H9 (cell line): ENCODE data around the gene KCTD7. TPM values are rescaled to one million over a fixed set of nuclear protein-coding genes. Genes with fewer than 3 reads are reported as not detected.

Source experiments
- DNase-seq: peaks from one replicate; pipeline ENCODE4 v3.0.0-alpha.2; 2017
- H2AFZ ChIP-seq: one replicate; pipeline ENCODE4 v1.6.1; 2013; ENCODE audit warnings: mild to moderate bottlenecking, low read length, control low read depth, moderate library complexity
- H2AK5ac ChIP-seq: 2 replicates; pipeline ENCODE4 v1.6.1; 2013; ENCODE audit warnings: low read length, control low read depth, mixed read lengths; ENCODE audit not compliant: insufficient read length
- H2BK120ac ChIP-seq: one replicate; pipeline ENCODE4 v1.6.1; 2013; ENCODE audit warnings: low read depth, mild to moderate bottlenecking, low read length, control low read depth, inconsistent platforms; ENCODE audit not compliant: poor library complexity, severe bottlenecking
- H2BK12ac ChIP-seq: 2 replicates; pipeline ENCODE4 v1.6.1; 2013; ENCODE audit warnings: low read length, control low read depth, mixed read lengths, low read depth; ENCODE audit not compliant: insufficient read length
- H2BK15ac ChIP-seq: 2 replicates; pipeline ENCODE4 v1.6.1; 2013; ENCODE audit warnings: low read depth, low read length, control low read depth
- H2BK20ac ChIP-seq: one replicate; pipeline ENCODE4 v1.6.1; 2013; ENCODE audit warnings: low read depth, mild to moderate bottlenecking, low read length, control low read depth, inconsistent platforms; ENCODE audit not compliant: poor library complexity, severe bottlenecking
- H2BK5ac ChIP-seq: 2 replicates; pipeline ENCODE4 v1.6.1; 2013; ENCODE audit warnings: low read length, control low read depth, mixed read lengths; ENCODE audit not compliant: insufficient read length
- H3K14ac ChIP-seq: 2 replicates; pipeline ENCODE4 v1.6.1; 2013; ENCODE audit warnings: low read length, control low read depth; ENCODE audit not compliant: insufficient read depth
- H3K18ac ChIP-seq: 2 replicates; pipeline ENCODE4 v1.6.1; 2013; ENCODE audit warnings: low read depth, mild to moderate bottlenecking, mixed read lengths, low read length, control low read depth; ENCODE audit not compliant: insufficient read length
- H3K23ac ChIP-seq: 2 replicates; pipeline ENCODE4 v1.6.1; 2013; ENCODE audit warnings: low read length, control low read depth, mixed read lengths, low read depth; ENCODE audit not compliant: insufficient read length
- H3K23me2 ChIP-seq: 2 replicates; pipeline ENCODE4 v1.6.1; 2013; ENCODE audit warnings: low read depth, mild to moderate bottlenecking, mixed read lengths, low read length, control low read depth; ENCODE audit not compliant: insufficient read length, poor library complexity, severe bottlenecking
- H3K27ac ChIP-seq: 2 replicates; pipeline ENCODE4 v1.5.1; 2013; ENCODE audit warnings: low read length, control low read depth, mixed read lengths, low read depth; ENCODE audit not compliant: insufficient read length
- H3K27me3 ChIP-seq: 2 replicates; pipeline ENCODE4 v1.6.1; 2013; ENCODE audit warnings: low read length, control low read depth, inconsistent platforms; ENCODE audit not compliant: insufficient read depth
- H3K4ac ChIP-seq: 2 replicates; pipeline ENCODE4 v1.6.1; 2013; ENCODE audit warnings: low read depth, mild to moderate bottlenecking, control low read depth, inconsistent platforms, low read length, moderate library complexity
- H3K4me1 ChIP-seq: 2 replicates; pipeline ENCODE4 v1.6.1; 2013; ENCODE audit warnings: low read length, control low read depth, inconsistent platforms; ENCODE audit not compliant: insufficient read depth
- H3K4me2 ChIP-seq: 2 replicates; pipeline ENCODE4 v1.6.1; 2013; ENCODE audit warnings: low read length, control low read depth, mixed read lengths; ENCODE audit not compliant: insufficient read length, insufficient read depth
- H3K56ac ChIP-seq: 2 replicates; pipeline ENCODE4 v1.6.1; 2013; ENCODE audit warnings: low read depth, mild to moderate bottlenecking, mixed read lengths, low read length, control low read depth; ENCODE audit not compliant: insufficient read length
- H3K79me1 ChIP-seq: 2 replicates; pipeline ENCODE4 v1.6.1; 2013; ENCODE audit warnings: low read depth, mild to moderate bottlenecking, moderate library complexity, low read length, control low read depth, inconsistent platforms; ENCODE audit not compliant: insufficient read depth, poor library complexity, severe bottlenecking
- H3K79me2 ChIP-seq: 2 replicates; pipeline ENCODE4 v1.6.1; 2013; ENCODE audit warnings: low read length, control low read depth, inconsistent platforms; ENCODE audit not compliant: insufficient read depth
- H3K9ac ChIP-seq: 2 replicates; pipeline ENCODE4 v1.6.1; 2013; ENCODE audit warnings: low read length, control low read depth, mixed read lengths; ENCODE audit not compliant: insufficient read length; ENCODE audit errors: extremely low read depth
- H3K9me3 ChIP-seq: one replicate; pipeline ENCODE4 v1.6.1; 2013; ENCODE audit warnings: low read depth, low read length, inconsistent platforms; ENCODE audit not compliant: control insufficient read depth
- H3T11ph ChIP-seq: one replicate; pipeline ENCODE4 v1.6.1; 2013; ENCODE audit warnings: mild to moderate bottlenecking, low read length, control low read depth, inconsistent platforms
- H4K20me1 ChIP-seq: one replicate; pipeline ENCODE4 v1.6.1; 2013; ENCODE audit not compliant: control insufficient read depth, insufficient read length, insufficient read depth
- H4K5ac ChIP-seq: 2 replicates; pipeline ENCODE4 v1.6.1; 2013; ENCODE audit warnings: low read depth, mild to moderate bottlenecking, mixed read lengths, low read length, control low read depth; ENCODE audit not compliant: insufficient read length
- H4K8ac ChIP-seq: replicated peaks from 2 replicates; pipeline ENCODE4 v1.6.1; 2013; ENCODE audit warnings: low read length, control low read depth, mixed read lengths, low read depth; ENCODE audit not compliant: insufficient read length
- H4K91ac ChIP-seq: 2 replicates; pipeline ENCODE4 v1.6.1; 2013; ENCODE audit warnings: low read depth, mild to moderate bottlenecking, moderate library complexity, mixed read lengths, low read length, control low read depth; ENCODE audit not compliant: insufficient read length
- H3K27ac Mint-ChIP-seq, 3 experiments: 2 replicates in 2 of 3; 3 replicates in 1 of 3; pipeline ENCODE4 v1.8.0; 2020 to 2021; ENCODE audit warnings: mixed read lengths in 3 of 3, mild to moderate bottlenecking in 1 of 3, moderate library complexity in 1 of 3
- H3K27me3 Mint-ChIP-seq: 2 replicates; pipeline ENCODE4 v1.8.0; 2021; ENCODE audit warnings: low read depth, mild to moderate bottlenecking, moderate library complexity, mixed read lengths
- H3K36me3 Mint-ChIP-seq, 3 experiments: 2 replicates in 2 of 3; 3 replicates in 1 of 3; pipeline ENCODE4 v1.8.0; 2020 to 2021; ENCODE audit warnings: low read depth in 3 of 3, mixed read lengths in 3 of 3; ENCODE audit not compliant: insufficient read depth in 1 of 3
- H3K4me1 Mint-ChIP-seq, 2 experiments: 2 replicates each; pipeline ENCODE4 v1.8.0; 2020; ENCODE audit warnings: mixed read lengths in 2 of 2
- H3K4me3 Mint-ChIP-seq, 2 experiments: 2 replicates in 1 of 2; 3 replicates in 1 of 2; pipeline ENCODE4 v1.8.0; 2020 to 2021; ENCODE audit warnings: mild to moderate bottlenecking in 2 of 2, mixed read lengths in 2 of 2, moderate library complexity in 1 of 2
- H3K9me3 Mint-ChIP-seq, 2 experiments: 2 replicates in 1 of 2; 3 replicates in 1 of 2; pipeline ENCODE4 v1.8.0; 2020; ENCODE audit warnings: mild to moderate bottlenecking in 2 of 2, mixed read lengths in 2 of 2, moderate library complexity in 1 of 2
- CTCF ChIP-seq: fragments of 200-600 bp; sonication (generic); conservative IDR thresholded peaks from 3 replicates; pipeline ENCODE4 v1.8.0; 2021; ENCODE audit warnings: antibody characterized with exemption, mild to moderate bottlenecking
- WGBS: extraction: QIAGEN DNeasy Blood & Tissue Kit; methylation state at CpG from one replicate; pipeline ENCODE4 v1.1.7; 2013; ENCODE audit warnings: missing lambda C conversion rate, low lambda C conversion rate, mixed read lengths; ENCODE audit not compliant: insufficient read length; ENCODE audit errors: extremely low coverage; 5-methylcytosine and 5-hydroxymethylcytosine counted together
- total RNA-seq: library from RNA; stranded (reverse); gene quantifications from 2 replicates; pipeline ENCODE4 v1.2.1, GENCODE V29; 2021

Gene KCTD7
- total RNA-seq, 1 experiment from 2014 or later: 8.9 TPM

- no peaks in the 10 kb centered on the region for H3K4me1 ChIP-seq
- H2BK12ac ChIP-seq: no peak overlapping the region
- no peak overlapping the region for H3K27ac ChIP-seq
- no peaks in the 10 kb centered on the region for H3K79me2 ChIP-seq
- H3K9me3 Mint-ChIP-seq: no peaks in the 10 kb centered on the region
- no peak overlapping the region for H3K9ac ChIP-seq
- no peak overlapping the region for H2BK20ac ChIP-seq
- H2BK15ac ChIP-seq: no peak overlapping the region
- H3K4me3 Mint-ChIP-seq: no peak overlapping the region
- no peak overlapping the region for H2BK5ac ChIP-seq
- no peak overlapping the region for H2AFZ ChIP-seq
- H3K14ac ChIP-seq: no peak overlapping the region
- no peaks in the 10 kb centered on the region for H3K4me1 Mint-ChIP-seq
- H3K56ac ChIP-seq: no peak overlapping the region
- H2BK120ac ChIP-seq: no peak overlapping the region
- H3K4ac ChIP-seq: no peak overlapping the region
- no peak overlapping the region for H4K8ac ChIP-seq
- no peak overlapping the region for H2AK5ac ChIP-seq
- no peak overlapping the region for H3K23ac ChIP-seq
- no peak overlapping the region for H3K4me2 ChIP-seq
- H3K79me1 ChIP-seq: no peaks in the 10 kb centered on the region
- H3K36me3 Mint-ChIP-seq: peaks cover 13 to 60% (median 36%) of the 10 kb centered on the region in 3 experiments
- TF ChIP-seq CTCF: no peak
- no peak overlapping the region for H4K5ac ChIP-seq
- H3K27me3 ChIP-seq: no peaks in the 10 kb centered on the region
- no peaks in the 10 kb centered on the region for H3K9me3 ChIP-seq
- H4K91ac ChIP-seq: no peak overlapping the region
- WGBS: no CpG with 5 or more reads among the region's 7 CpGs
- no peaks in the 10 kb centered on the region for H3K27me3 Mint-ChIP-seq
- no peak for DNase-seq
- H3K27ac Mint-ChIP-seq: no peak overlapping the region
- H3K18ac ChIP-seq: no peak overlapping the region
- no peaks in the 10 kb centered on the region for H3K23me2 ChIP-seq
- no peaks in the 10 kb centered on the region for H4K20me1 ChIP-seq
- no peak overlapping the region for H3T11ph ChIP-seq
Measured at GRCh38 chr7:66640802-66641525, 12.3 kb downstream of the KCTD7 start.
